HG03460 (cell line): Measurements from ENCODE around the gene RAD23B.

Experiments
- ATAC-seq: cut with Tn5 transposase; IDR thresholded peaks from one replicate; pipeline ENCODE4 v1.9.1; 2021; ENCODE audit not compliant: unreplicated experiment

Gene RAD23B

GRCh38 chr9:107268560-107268959 lies 14.5 kb upstream of the RAD23B start:
- no peak for ATAC-seq

DNA sequence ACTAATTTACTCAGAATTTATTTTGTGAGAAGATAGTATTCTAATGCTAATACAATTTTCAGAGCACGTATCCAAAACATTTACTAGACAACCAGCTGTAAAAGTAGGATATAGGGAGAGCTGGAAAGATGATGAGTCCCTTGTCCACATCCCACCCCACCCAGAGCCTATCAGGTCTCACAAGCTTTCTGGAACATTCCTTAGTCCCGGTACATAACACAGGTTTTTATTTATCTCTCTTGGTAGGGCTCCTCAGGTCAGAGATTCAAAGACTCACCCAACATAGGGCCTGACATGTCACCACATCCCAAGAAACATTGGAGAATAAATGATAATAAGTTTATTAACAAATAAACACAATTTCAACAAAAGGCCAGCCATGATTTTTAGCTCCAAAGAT lies 13.8 kb upstream of the RAD23B start:
- ATAC-seq: no peak

DNA sequence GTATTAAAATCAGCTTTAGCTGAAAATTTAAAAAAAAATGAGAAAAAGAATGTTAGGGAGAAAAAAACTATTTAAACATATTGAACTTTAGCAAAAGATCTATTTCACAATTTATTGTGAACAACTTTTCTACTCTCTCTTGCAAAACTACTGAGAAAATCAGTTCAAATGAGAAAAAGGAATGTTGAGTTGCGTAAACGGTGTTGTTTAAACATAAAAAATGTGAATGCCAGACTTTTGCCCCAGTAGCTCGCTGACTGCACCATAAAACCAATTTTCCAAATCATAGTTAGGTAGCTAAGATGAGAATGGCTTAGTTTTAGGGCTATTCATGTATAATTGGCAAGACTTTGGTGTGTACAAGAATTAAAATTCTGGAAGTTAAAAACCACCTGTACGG lies 13.4 kb upstream of the RAD23B start:
- no peak for ATAC-seq

DNA sequence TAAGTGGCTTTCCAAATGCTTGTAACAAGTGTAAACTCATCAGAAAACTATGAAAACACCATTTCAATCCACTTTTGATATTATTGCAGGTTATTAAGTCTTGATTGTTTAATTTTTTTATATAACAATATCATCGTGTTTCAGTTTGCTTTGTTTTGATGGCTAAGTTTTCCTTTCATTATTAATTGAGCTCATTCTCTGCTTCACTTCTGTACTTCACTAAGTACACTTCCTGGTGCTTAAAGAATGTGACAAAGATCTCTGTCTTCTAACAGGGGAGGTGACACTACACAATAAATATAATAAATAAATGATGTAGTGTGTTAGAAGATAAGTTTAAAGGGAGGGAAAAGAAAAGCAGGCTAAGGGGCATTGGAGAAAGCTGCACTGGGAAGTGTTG lies 13.0 kb upstream of the RAD23B start:
- no peak for ATAC-seq

DNA sequence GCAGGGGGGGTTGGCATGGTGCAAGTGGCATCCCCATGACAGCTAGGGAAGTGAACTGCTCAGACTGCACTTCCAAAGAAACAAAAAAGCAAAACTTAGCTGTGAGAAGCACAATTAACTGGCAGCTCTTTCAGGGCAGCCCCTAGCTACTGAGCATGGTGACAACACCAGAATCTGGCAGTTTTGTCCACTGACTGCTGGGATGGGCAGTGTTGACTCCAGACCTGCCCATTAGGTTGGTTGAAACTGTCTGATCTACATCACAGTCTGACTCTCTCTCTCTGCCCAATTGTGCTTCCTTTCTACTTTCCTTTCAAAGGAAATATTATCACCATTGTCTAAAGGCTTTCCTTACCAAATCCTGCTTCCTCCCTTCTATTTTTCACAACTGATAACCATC lies 12.5 kb upstream of the RAD23B start:
- no peak for ATAC-seq

DNA sequence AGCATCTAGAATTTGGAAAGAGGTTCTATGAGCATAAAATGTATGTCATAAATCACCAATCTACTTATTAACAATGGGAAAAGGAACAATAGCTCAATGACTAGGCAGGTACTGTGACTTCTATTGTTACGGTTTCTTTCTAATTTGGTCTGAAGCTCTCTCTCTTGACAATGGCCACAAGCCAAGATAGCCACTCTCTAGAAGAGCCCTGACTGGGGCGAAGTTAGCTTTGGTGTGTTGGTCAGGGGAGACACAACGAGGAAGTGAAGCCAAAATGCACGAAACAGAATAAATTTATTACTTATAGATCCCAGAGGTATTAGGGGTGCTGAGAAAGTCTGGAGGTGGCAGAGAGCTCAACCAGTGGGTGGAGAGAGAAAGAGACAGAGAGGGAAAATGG lies 9.4 kb upstream of the RAD23B start:
- no peak for ATAC-seq

- ATAC-seq: no peak
These were observed 9.0 kb upstream of the RAD23B start for GRCh38 chr9:107274096-107274495.

DNA sequence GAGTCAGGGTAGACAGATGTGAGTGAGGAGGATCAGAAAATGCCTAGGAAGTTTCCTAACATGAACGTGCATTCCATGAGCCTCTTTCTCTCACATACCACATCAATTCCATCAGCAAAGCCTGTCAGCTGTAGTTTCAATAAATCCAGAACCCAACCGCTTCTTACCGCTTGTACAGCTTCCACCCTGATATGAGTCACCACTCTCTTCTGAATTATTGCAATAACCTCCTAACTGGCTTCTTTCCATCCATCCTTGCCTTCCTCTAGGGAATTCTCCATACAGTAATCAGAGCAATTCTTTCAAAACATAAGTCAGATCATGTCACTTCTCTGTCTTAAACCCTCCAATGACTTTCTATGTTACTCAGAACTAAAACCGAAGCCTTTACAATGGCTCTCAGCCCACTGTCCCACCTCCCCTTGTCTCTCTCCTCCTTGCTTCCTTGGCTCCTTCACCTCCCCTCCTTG lies 8.1 kb upstream of the RAD23B start:
- no peak for ATAC-seq

GRCh38 chr9:107275530-107275929 lies 7.5 kb upstream of the RAD23B start:
- ATAC-seq: no peak

GRCh38 chr9:107276966-107277710 lies 5.9 kb upstream of the RAD23B start:
- no peak for ATAC-seq

DNA sequence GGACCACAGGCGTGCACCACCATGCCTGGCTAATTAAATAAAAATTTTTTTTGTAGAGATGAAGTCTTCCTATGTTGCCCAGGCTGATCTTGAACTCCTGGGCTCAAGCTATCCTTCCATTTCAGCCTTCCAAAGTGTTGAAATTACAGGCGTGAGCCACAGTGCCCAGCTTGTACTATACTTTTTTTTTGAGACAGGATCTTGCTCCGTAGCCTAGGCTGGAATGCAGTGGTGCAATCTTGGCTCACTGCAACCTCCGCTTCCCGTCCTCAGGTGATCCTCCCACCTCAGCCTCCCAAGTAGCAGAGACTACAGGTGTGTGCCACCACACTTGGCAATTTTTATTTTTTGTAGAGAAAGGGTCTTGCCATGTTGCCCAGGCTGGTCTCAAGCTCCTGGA lies 5.3 kb upstream of the RAD23B start:
- no peak for ATAC-seq

DNA sequence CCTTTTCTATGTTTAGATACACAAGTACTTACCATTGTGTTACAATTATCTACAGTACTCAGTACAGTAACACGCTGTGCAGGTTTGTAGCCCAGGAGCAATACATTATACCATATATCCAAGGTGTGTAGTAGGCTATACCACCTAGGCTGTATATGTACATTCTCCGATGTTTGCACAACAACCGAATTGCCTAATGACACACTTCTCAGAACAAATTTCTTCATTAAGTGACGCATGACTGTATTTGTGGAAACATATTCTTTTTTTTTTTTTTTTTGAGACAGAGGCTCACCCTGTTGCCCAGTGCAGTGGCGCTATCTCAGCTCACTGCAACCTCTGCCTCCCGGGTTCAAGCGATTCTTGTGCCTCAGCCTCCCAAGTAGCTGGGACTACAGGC lies 4.0 kb upstream of the RAD23B start:
- no peak for ATAC-seq

GRCh38 chr9:107280543-107280942 lies 2.5 kb upstream of the RAD23B start:
- no peak for ATAC-seq

- ATAC-seq: no peak
These were observed 1.9 kb upstream of the RAD23B start for GRCh38 chr9:107281184-107281583.

DNA sequence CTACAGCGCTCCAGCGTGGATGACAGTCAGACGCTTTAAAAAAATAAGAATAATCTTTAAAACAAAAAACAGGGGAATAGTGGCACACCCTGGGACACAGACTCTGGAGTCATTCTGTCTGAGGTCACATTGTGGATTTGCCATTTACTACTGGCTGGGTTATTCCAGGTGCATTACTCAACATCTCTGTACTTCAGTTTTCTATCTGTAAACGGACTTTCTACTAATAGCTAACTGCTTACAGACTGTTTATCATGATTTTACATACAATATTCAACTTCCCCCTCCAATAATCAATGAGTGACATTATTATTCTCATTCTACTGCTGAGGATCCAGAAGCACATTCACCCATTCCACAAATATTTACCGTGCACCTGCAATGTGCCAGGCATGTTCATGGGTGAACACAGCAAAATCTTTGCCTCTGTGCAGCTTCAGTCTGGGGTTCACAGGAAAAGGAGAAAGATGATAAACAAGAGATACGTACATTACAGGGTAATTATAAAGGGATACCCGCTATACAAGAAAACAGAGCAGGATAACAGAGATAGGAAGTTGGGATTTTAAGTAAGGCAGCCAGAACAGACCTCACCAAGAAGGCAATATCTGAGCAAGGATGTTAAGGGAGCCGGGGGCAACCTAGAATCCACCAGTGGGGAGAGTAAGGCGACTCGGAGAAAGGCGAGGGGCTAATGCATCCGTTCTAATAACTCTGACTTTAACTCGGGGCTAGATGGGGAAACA lies 984 bp upstream of the RAD23B start:
- ATAC-seq: peak; percentile 1

GRCh38 chr9:107283623-107284616 lies 841 bp downstream of the RAD23B start:
- ATAC-seq: peak; percentile 42

GRCh38 chr9:107284636-107285035 lies 1.6 kb downstream of the RAD23B start:
- ATAC-seq: no peak

DNA sequence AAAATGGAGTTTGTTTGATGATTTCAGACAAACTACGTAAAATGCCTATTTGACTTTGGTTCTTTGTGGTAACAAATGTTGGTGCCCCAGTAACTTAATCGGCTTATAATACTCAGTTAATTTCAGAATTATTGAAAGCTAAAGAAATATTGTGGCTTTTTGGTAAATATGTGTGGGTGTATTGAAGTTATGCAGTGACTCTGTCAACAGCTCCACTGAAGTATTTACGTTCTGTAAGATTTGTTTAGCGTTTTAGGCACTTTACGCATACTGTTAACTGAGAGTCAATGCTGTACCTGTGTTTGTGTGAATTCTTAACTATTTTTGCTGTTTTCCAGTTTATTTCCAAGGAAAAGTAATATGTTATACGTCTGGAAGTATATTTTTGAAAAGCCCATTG lies 2.2 kb downstream of the RAD23B start:
- no peak for ATAC-seq

DNA sequence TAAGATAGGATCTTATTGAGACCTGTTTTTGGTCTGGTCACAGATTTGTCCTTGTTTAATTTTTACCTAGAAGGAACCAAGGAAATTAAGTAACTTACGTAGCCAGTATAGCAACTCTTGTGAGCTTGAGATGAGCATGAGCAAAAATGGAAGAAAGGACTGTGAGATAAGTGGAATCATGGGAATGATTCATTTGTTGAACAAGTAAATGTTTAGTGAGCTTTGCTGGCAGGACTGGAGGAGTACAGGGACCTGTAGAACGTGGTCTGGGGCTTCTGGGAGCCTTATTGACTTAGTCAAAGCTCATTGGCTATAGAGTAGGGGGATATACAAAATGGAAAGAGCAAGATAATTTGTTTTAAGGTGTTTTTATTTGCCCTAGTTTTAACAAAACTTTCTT lies 3.0 kb downstream of the RAD23B start:
- ATAC-seq: no peak

GRCh38 chr9:107288701-107289100 lies 5.6 kb downstream of the RAD23B start:
- ATAC-seq: no peak

GRCh38 chr9:107290619-107291018 lies 7.5 kb downstream of the RAD23B start:
- ATAC-seq: no peak
